Smooth muscle cell (in vitro differentiated cells): ENCODE results near the gene SYNPR. TPM values are rescaled to one million over a fixed set of nuclear protein-coding genes. Genes with fewer than 3 reads are reported as not detected.
A peak's percentile ranks its signal among the peaks of the same experiment; 100 is the strongest.

ENCODE experiments used
- DNase-seq: peaks from one replicate; lab custom pipeline; 2025; ENCODE audit not compliant: unreplicated experiment; lab: John Stamatoyannopoulos, UW
- H2AFZ ChIP-seq: fragments of 200-600 bp; sonication (generic); 2 replicates; pipeline ENCODE4 v1.6.0; 2016; ENCODE audit warnings: antibody characterized with exemption, low read depth, mild to moderate bottlenecking
- H3F3A ChIP-seq: fragments of 200-600 bp; sonication (generic); 2 replicates; pipeline ENCODE4 v1.6.0; 2017; ENCODE audit warnings: antibody characterized with exemption, low read depth
- H3K27ac ChIP-seq: fragments of 200-600 bp; sonication (generic); 2 replicates; pipeline ENCODE4 v1.5.1; 2016; ENCODE audit warnings: low read depth, mild to moderate bottlenecking
- H3K27me3 ChIP-seq: fragments of 200-600 bp; sonication (generic); 2 replicates; pipeline ENCODE4 v1.6.1; 2016; ENCODE audit warnings: low read depth, mild to moderate bottlenecking
- H3K36me3 ChIP-seq: fragments of 200-600 bp; sonication (generic); 2 replicates; pipeline ENCODE4 v1.5.1; 2016; ENCODE audit warnings: low read depth
- H3K4me1 ChIP-seq: fragments of 200-600 bp; sonication (generic); 2 replicates; pipeline ENCODE4 v1.5.1; 2016; ENCODE audit warnings: low read depth
- H3K4me2 ChIP-seq: fragments of 200-600 bp; sonication (generic); 2 replicates; pipeline ENCODE4 v1.6.0; 2016; ENCODE audit warnings: mild to moderate bottlenecking
- H3K4me3 ChIP-seq: fragments of 200-600 bp; sonication (generic); 2 replicates; pipeline ENCODE4 v1.5.1; 2016; ENCODE audit warnings: mild to moderate bottlenecking
- H3K79me2 ChIP-seq: fragments of 200-600 bp; sonication (generic); 2 replicates; pipeline ENCODE4 v1.6.0; 2016; ENCODE audit warnings: low read depth, mild to moderate bottlenecking
- H3K9ac ChIP-seq: fragments of 200-600 bp; sonication (generic); 2 replicates; pipeline ENCODE4 v1.6.0; 2016; ENCODE audit warnings: low read depth
- H3K9me3 ChIP-seq: fragments of 200-600 bp; sonication (generic); replicated peaks from 2 replicates; pipeline ENCODE4 v1.5.1; 2016; ENCODE audit warnings: low read depth
- H4K20me1 ChIP-seq: fragments of 200-600 bp; sonication (generic); 2 replicates; pipeline ENCODE4 v1.6.0; 2016; ENCODE audit warnings: low read depth
- CTCF ChIP-seq: fragments of 200-600 bp; sonication (generic); IDR thresholded peaks from 2 replicates; pipeline ENCODE4 v1.5.1; 2017; ENCODE audit warnings: borderline replicate concordance, mild to moderate bottlenecking, antibody characterized with exemption; ENCODE audit not compliant: insufficient read depth, poor library complexity, severe bottlenecking
- WGBS: methylation state at CpG from one replicate; pipeline ENCODE4 v1.1.7; 2016; ENCODE audit warnings: low lambda C conversion rate; 5-methylcytosine and 5-hydroxymethylcytosine counted together
- polyA plus RNA-seq: library from polyadenylated mRNA; unstranded; fragments of >200 nt; fragmentation: Nextera tagmentation; extraction: Ambion mirVana; gene quantifications from 2 replicates; pipeline ENCODE4 v1.2.1, GENCODE V29; 2016
- total RNA-seq: library from RNA; depleted of rRNA; stranded (reverse); fragments of >200 nt; gene quantifications from 2 replicates; pipeline ENCODE4 v1.2.3, GENCODE V29; 2014

Gene SYNPR
- total and polyA plus RNA-seq, 2 experiments from 2014 or later: not detected

- Histone ChIP-seq H3F3A (no peaks in the 10 kb centered on the region), H3K27me3 (no peaks in the 10 kb centered on the region), H3K79me2 (no peaks in the 10 kb centered on the region), H3K9me3 (no peaks in the 10 kb centered on the region), H3K27ac (no peak overlapping the region), H4K20me1 (no peaks in the 10 kb centered on the region), H3K4me3 (no peak overlapping the region), H3K4me2 (no peak overlapping the region), H3K36me3 (no peaks in the 10 kb centered on the region), H2AFZ (peak overlapping the region; percentile 54), H3K4me1 (no peaks in the 10 kb centered on the region), H3K9ac (no peak overlapping the region)
- TF ChIP-seq CTCF: no peak
- no peak for DNase-seq
- 48% methylated on average over 12 of the region's 12 CpGs for WGBS
Observed at GRCh38 chr3:63264716-63265115, 13.4 kb upstream of the SYNPR start.

- Histone ChIP-seq H2AFZ (no peak overlapping the region), H3K4me2 (no peak overlapping the region), H3K27ac (no peak overlapping the region), H3K79me2 (no peaks in the 10 kb centered on the region), H4K20me1 (no peaks in the 10 kb centered on the region), H3K27me3 (peaks cover 25% of the 10 kb centered on the region), H3K9me3 (no peaks in the 10 kb centered on the region), H3K9ac (no peak overlapping the region), H3F3A (no peaks in the 10 kb centered on the region), H3K4me1 (peaks cover 10% of the 10 kb centered on the region), H3K4me3 (no peak overlapping the region), H3K36me3 (no peaks in the 10 kb centered on the region)
- no peak for DNase-seq
- no peak for TF ChIP-seq CTCF
- 96% methylated on average over 1 of the region's 1 CpG for WGBS
Observed at GRCh38 chr3:63274359-63274758, 3.7 kb upstream of the SYNPR start.

- Histone ChIP-seq H3K4me3 (peak overlapping the region; percentile 4), H3K27me3 (peaks cover 42% of the 10 kb centered on the region), H3K79me2 (no peaks in the 10 kb centered on the region), H4K20me1 (no peaks in the 10 kb centered on the region), H3K27ac (no peak overlapping the region), H2AFZ (no peak overlapping the region), H3K36me3 (no peaks in the 10 kb centered on the region), H3K4me1 (peaks cover 10% of the 10 kb centered on the region), H3K9me3 (no peaks in the 10 kb centered on the region), H3F3A (no peaks in the 10 kb centered on the region), H3K9ac (no peak overlapping the region), H3K4me2 (peak overlapping the region; percentile 80)
- DNase-seq: no peak
- WGBS: 17% methylated on average over 21 of the region's 22 CpGs
- no peak for TF ChIP-seq CTCF
Observed at GRCh38 chr3:63279005-63279841, 1.1 kb downstream of the SYNPR start.

GRCh38 chr3:63287610-63288009, 9.5 kb downstream of the SYNPR start:
- Histone ChIP-seq H3K9ac (no peak overlapping the region), H2AFZ (no peak overlapping the region), H3K4me1 (no peaks in the 10 kb centered on the region), H3K4me2 (no peak overlapping the region), H3K27ac (no peak overlapping the region), H4K20me1 (no peaks in the 10 kb centered on the region), H3F3A (no peaks in the 10 kb centered on the region), H3K4me3 (no peak overlapping the region), H3K36me3 (no peaks in the 10 kb centered on the region), H3K9me3 (no peaks in the 10 kb centered on the region), H3K79me2 (no peaks in the 10 kb centered on the region), H3K27me3 (no peaks in the 10 kb centered on the region)
- 77% methylated on average over 2 of the region's 2 CpGs for WGBS
- no peak for DNase-seq
- no peak for TF ChIP-seq CTCF
